Measurements from ENCODE around the gene FAM222A. TPM values are rescaled to one million over a fixed set of nuclear protein-coding genes. Genes with fewer than 3 reads are reported as not detected.

FAM222A gene
- total RNA-seq, 2 donors from 2014 or later: 21.6 to 24.4 TPM

DNA sequence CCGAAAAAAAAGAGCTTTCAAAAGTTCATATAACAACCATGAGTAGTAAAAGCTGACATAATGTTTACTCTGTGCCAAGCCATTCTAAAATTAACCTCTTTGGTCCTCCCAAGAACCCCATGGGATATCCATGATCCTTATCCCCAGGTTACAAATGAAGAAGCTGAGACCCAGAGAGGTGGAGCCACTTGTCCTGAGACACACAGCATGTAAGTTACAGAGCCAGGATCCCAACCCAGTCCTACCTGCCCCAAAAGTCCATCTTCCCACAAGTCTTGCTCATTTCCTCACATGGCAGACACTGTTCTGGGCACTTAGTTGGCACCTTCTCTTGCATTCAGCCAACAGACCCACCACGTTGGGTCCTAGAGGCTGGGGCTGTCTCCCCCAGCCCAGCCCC is 82.4 kb downstream of the FAM222A start:
- no peaks in the 10 kb centered on the region for H3K4me1 ChIP-seq (ENCODE audit: control insufficient read depth, insufficient read depth, low read length)
- WGBS, 2 experiments (ENCODE audit: insufficient coverage in 1 of 2, insufficient read length in 1 of 2): 86 to 93% methylated on average over 1 to 2 of the region's 2 CpGs
- no peaks in the 10 kb centered on the region for H3K4me1 Mint-ChIP-seq
- H3K9ac ChIP-seq (ENCODE audit: extremely low read depth, low read length, poor library complexity, severe bottlenecking): no peak overlapping the region
- H3K27me3 Mint-ChIP-seq (ENCODE audit: insufficient read depth): no peaks in the 10 kb centered on the region
- TF ChIP-seq, protein P1, sequence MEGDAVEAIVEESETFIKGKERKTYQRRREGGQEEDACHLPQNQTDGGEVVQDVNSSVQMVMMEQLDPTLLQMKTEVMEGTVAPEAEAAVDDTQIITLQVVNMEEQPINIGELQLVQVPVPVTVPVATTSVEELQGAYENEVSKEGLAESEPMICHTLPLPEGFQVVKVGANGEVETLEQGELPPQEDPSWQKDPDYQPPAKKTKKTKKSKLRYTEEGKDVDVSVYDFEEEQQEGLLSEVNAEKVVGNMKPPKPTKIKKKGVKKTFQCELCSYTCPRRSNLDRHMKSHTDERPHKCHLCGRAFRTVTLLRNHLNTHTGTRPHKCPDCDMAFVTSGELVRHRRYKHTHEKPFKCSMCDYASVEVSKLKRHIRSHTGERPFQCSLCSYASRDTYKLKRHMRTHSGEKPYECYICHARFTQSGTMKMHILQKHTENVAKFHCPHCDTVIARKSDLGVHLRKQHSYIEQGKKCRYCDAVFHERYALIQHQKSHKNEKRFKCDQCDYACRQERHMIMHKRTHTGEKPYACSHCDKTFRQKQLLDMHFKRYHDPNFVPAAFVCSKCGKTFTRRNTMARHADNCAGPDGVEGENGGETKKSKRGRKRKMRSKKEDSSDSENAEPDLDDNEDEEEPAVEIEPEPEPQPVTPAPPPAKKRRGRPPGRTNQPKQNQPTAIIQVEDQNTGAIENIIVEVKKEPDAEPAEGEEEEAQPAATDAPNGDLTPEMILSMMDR (conservative IDR thresholded peaks at IDR 0.05): no peak
- DNase-seq: no peak
- H3K4me3 Mint-ChIP-seq: no peak overlapping the region
- H3K27ac ChIP-seq (ENCODE audit: low read depth, low read length): no peak overlapping the region
- no peak overlapping the region for H3K27ac Mint-ChIP-seq
- no peaks in the 10 kb centered on the region for H3K9me3 Mint-ChIP-seq
- H3K36me3 Mint-ChIP-seq (ENCODE audit: low read depth): peaks cover 28% of the 10 kb centered on the region
- no peaks in the 10 kb centered on the region for H3K27me3 ChIP-seq (ENCODE audit: control insufficient read depth, insufficient read depth, low read length, poor library complexity, severe bottlenecking)
- no peak overlapping the region for H3K4me3 ChIP-seq (ENCODE audit: low read length)
- no peaks in the 10 kb centered on the region for H3K9me3 ChIP-seq (ENCODE audit: control insufficient read depth, low read length)
- H3K36me3 ChIP-seq (ENCODE audit: control insufficient read depth, insufficient read depth, low read length): peaks cover 6% of the 10 kb centered on the region

DNA sequence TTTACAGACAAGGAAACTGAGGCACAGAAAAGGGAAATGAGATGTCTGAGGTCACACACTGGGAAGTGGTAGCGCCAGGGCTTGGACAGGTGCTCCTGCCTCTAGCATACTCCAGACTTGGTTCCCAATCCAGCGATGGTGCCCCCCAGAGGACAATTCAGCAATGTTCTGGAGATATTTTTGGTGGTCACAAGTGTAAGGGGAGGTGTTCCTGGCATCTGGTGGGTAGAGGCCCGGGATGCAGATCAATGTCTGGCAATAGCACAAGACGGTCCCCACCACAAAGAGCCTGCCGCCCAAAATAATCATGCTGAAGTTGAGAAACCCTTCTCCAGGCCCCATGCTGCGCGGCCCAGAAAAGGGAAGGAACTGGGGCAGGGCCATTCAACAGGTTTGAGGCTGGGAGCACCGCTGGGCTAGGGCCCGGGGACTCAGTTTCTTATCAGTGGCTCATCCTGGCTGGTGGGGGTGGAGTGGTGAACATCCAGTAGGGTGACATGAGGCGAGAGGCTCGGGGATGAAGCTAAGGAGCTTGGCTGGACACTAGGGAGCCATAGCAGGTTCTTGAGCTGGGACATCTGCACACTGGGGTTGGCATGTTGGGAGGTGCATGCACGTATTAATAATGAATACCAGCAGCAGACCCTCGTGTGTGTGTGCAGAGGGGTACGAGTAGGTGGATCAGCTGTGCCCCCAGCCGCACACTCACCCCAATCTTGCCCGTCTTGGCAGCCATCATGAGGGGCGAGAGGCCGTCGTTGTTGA is 84.5 kb downstream of the FAM222A start:
- Mint-ChIP-seq H3K9me3 (no peaks in the 10 kb centered on the region), H3K4me3 (no peak overlapping the region), H3K27ac (no peak overlapping the region), H3K4me1 (no peaks in the 10 kb centered on the region), H3K36me3 (ENCODE audit: low read depth) (peaks cover 34% of the 10 kb centered on the region), H3K27me3 (ENCODE audit: insufficient read depth) (no peaks in the 10 kb centered on the region)
- no peak overlapping the region for H3K27ac ChIP-seq (ENCODE audit: low read depth, low read length)
- no peak overlapping the region for H3K4me3 ChIP-seq (ENCODE audit: low read length)
- WGBS, 2 experiments (ENCODE audit: insufficient coverage in 1 of 2, insufficient read length in 1 of 2): 90% methylated on average over 13 to 19 of the region's 19 CpGs
- H3K4me1 ChIP-seq (ENCODE audit: control insufficient read depth, insufficient read depth, low read length): no peaks in the 10 kb centered on the region
- H3K9ac ChIP-seq (ENCODE audit: extremely low read depth, low read length, poor library complexity, severe bottlenecking): no peak overlapping the region
- H3K9me3 ChIP-seq (ENCODE audit: control insufficient read depth, low read length): no peaks in the 10 kb centered on the region
- no peaks in the 10 kb centered on the region for H3K27me3 ChIP-seq (ENCODE audit: control insufficient read depth, insufficient read depth, low read length, poor library complexity, severe bottlenecking)
- peaks cover 6% of the 10 kb centered on the region for H3K36me3 ChIP-seq (ENCODE audit: control insufficient read depth, insufficient read depth, low read length)
- TF ChIP-seq, protein P1 (conservative IDR thresholded peaks at IDR 0.05): peak; percentile 72
- DNase-seq: peak; percentile 89

DNA sequence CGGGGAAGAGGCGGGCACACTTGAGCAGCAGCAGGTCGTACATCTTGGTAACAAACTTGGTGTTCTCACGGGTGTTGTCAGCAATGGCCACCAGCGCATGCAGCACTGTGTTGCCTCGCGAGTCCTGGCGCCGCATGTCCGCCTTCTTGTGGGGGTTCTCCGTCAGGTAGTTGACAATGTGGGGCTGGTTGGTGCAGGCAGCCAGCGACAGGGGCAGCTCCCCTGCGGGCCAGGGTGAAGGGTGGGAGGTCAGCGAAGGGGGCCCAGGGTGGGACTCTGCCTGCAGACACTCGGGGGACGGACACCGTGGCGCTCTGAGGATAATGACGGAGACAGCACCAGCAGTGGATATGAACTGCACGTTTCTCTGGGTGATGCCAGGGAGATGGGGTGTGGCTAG is 85.1 kb downstream of the FAM222A start:
- Histone ChIP-seq H3K4me3 (ENCODE audit: low read length) (no peak overlapping the region), H3K36me3 (ENCODE audit: control insufficient read depth, insufficient read depth, low read length) (peaks cover 6% of the 10 kb centered on the region), H3K27ac (ENCODE audit: low read depth, low read length) (no peak overlapping the region), H3K9me3 (ENCODE audit: control insufficient read depth, low read length) (no peaks in the 10 kb centered on the region), H3K9ac (ENCODE audit: extremely low read depth, low read length, poor library complexity, severe bottlenecking) (no peak overlapping the region), H3K27me3 (ENCODE audit: control insufficient read depth, insufficient read depth, low read length, poor library complexity, severe bottlenecking) (no peaks in the 10 kb centered on the region), H3K4me1 (ENCODE audit: control insufficient read depth, insufficient read depth, low read length) (no peaks in the 10 kb centered on the region)
- Mint-ChIP-seq H3K9me3 (no peaks in the 10 kb centered on the region), H3K27ac (no peak overlapping the region), H3K4me1 (no peaks in the 10 kb centered on the region), H3K36me3 (ENCODE audit: low read depth) (peaks cover 33% of the 10 kb centered on the region), H3K27me3 (ENCODE audit: insufficient read depth) (no peaks in the 10 kb centered on the region), H3K4me3 (no peak overlapping the region)
- no peak for DNase-seq
- TF ChIP-seq, protein P1 (conservative IDR thresholded peaks at IDR 0.05): no peak
- WGBS, 2 experiments (ENCODE audit: insufficient coverage in 1 of 2, insufficient read length in 1 of 2): 94 to 97% methylated on average over 16 to 20 of the region's 20 CpGs
